Glutamatergic neuron (in vitro differentiated cells): ENCODE measurements around the gene PPP6R3. TPM values are rescaled to one million over a fixed set of nuclear protein-coding genes. Genes with fewer than 3 reads are reported as not detected.

ENCODE experiments used
- DNase-seq: peaks from one replicate; pipeline ENCODE4 v3.0.0; 2022
- H3K27ac Mint-ChIP-seq: one replicate; pipeline ENCODE4 v1.8.0; 2020; ENCODE audit warnings: mild to moderate bottlenecking, mixed read lengths, inconsistent platforms; ENCODE audit not compliant: unreplicated experiment
- H3K27me3 Mint-ChIP-seq: one replicate; pipeline ENCODE4 v1.8.0; 2020; ENCODE audit warnings: mild to moderate bottlenecking, moderate library complexity, mixed read lengths, inconsistent platforms; ENCODE audit not compliant: unreplicated experiment
- H3K36me3 Mint-ChIP-seq: one replicate; pipeline ENCODE4 v1.8.0; 2020; ENCODE audit warnings: mild to moderate bottlenecking, mixed read lengths, inconsistent platforms; ENCODE audit not compliant: unreplicated experiment
- H3K4me1 Mint-ChIP-seq: one replicate; pipeline ENCODE4 v1.8.0; 2020; ENCODE audit warnings: mild to moderate bottlenecking, low read depth, mixed read lengths, inconsistent platforms; ENCODE audit not compliant: unreplicated experiment
- H3K4me3 Mint-ChIP-seq: one replicate; pipeline ENCODE4 v1.8.0; 2020; ENCODE audit warnings: mild to moderate bottlenecking, mixed read lengths, inconsistent platforms; ENCODE audit not compliant: unreplicated experiment
- H3K9me3 Mint-ChIP-seq: one replicate; pipeline ENCODE4 v1.8.0; 2020; ENCODE audit warnings: mild to moderate bottlenecking, moderate library complexity, mixed read lengths, inconsistent platforms; ENCODE audit not compliant: unreplicated experiment
- CTCF ChIP-seq: fragments of 200-600 bp; sonication (generic); IDR thresholded peaks from one replicate; pipeline ENCODE4 v1.5.0; 2021; ENCODE audit not compliant: partially characterized antibody, unreplicated experiment
- total RNA-seq: library from RNA; stranded (reverse); fragmentation: NEBNext Ultra II Directional; extraction: Animal tissue kit (Norgen Biotek cat#: 25700); gene quantifications from one replicate; pipeline ENCODE4 v1.2.1, GENCODE V29; 2021; ENCODE audit not compliant: unreplicated experiment

PPP6R3 gene
- total RNA-seq, 1 donor from 2014 or later = 312 TPM

GRCh38 chr11:68524681-68525080 is 64.1 kb downstream of the PPP6R3 start:
- TF ChIP-seq CTCF = no peak
- no peak overlapping the region for H3K4me3 Mint-ChIP-seq
- no peak overlapping the region for H3K27ac Mint-ChIP-seq
- no peak for DNase-seq
- H3K4me1 Mint-ChIP-seq = no peaks in the 10 kb centered on the region
- H3K9me3 Mint-ChIP-seq = no peaks in the 10 kb centered on the region
- peaks cover 5% of the 10 kb centered on the region for H3K27me3 Mint-ChIP-seq
- H3K36me3 Mint-ChIP-seq = no peaks in the 10 kb centered on the region

- no peak overlapping the region for H3K27ac Mint-ChIP-seq
- H3K27me3 Mint-ChIP-seq = peaks cover 5% of the 10 kb centered on the region
- TF ChIP-seq CTCF = no peak
- H3K4me3 Mint-ChIP-seq = no peak overlapping the region
- H3K9me3 Mint-ChIP-seq = no peaks in the 10 kb centered on the region
- H3K36me3 Mint-ChIP-seq = no peaks in the 10 kb centered on the region
- no peak for DNase-seq
- H3K4me1 Mint-ChIP-seq = peaks cover 1% of the 10 kb centered on the region
Observed at GRCh38 chr11:68525336-68525735, 64.8 kb downstream of the PPP6R3 start.

GRCh38 chr11:68525930-68526329 is 65.4 kb downstream of the PPP6R3 start:
- Mint-ChIP-seq H3K27ac (no peak overlapping the region), H3K36me3 (no peaks in the 10 kb centered on the region), H3K4me3 (no peak overlapping the region), H3K4me1 (peaks cover 2% of the 10 kb centered on the region), H3K27me3 (peaks cover 5% of the 10 kb centered on the region), H3K9me3 (no peaks in the 10 kb centered on the region)
- no peak for DNase-seq
- TF ChIP-seq CTCF = no peak

GRCh38 chr11:68527585-68527984 is 67.0 kb downstream of the PPP6R3 start:
- peaks cover 8% of the 10 kb centered on the region for H3K4me1 Mint-ChIP-seq
- no peaks in the 10 kb centered on the region for H3K36me3 Mint-ChIP-seq
- no peak overlapping the region for H3K4me3 Mint-ChIP-seq
- DNase-seq = no peak
- H3K9me3 Mint-ChIP-seq = no peaks in the 10 kb centered on the region
- H3K27me3 Mint-ChIP-seq = peaks cover 3% of the 10 kb centered on the region
- H3K27ac Mint-ChIP-seq = no peak overlapping the region
- TF ChIP-seq CTCF = no peak

GRCh38 chr11:68528630-68529029 is 68.1 kb downstream of the PPP6R3 start:
- Mint-ChIP-seq H3K4me1 (peaks cover 8% of the 10 kb centered on the region), H3K4me3 (no peak overlapping the region), H3K27ac (no peak overlapping the region), H3K27me3 (peaks cover 3% of the 10 kb centered on the region), H3K36me3 (no peaks in the 10 kb centered on the region), H3K9me3 (no peaks in the 10 kb centered on the region)
- TF ChIP-seq CTCF = no peak
- no peak for DNase-seq
